Cardiac atrium fibroblast (primary cell): Measurements from ENCODE around the gene WWC2. TPM values are rescaled to one million over a fixed set of nuclear protein-coding genes. Genes with fewer than 3 reads are reported as not detected.

Source experiments
- total RNA-seq: library from RNA; depleted of rRNA; stranded (reverse); fragments of >200 nt; gene quantifications from 2 replicates; pipeline ENCODE4 v1.2.3, GENCODE V29; 2015

The WWC2 gene
- total RNA-seq = 16.8 and 24.0 TPM in 2 replicates

GRCh38 chr4:183098723-183099536, at the start of gene WWC2:
WWC2 (plus strand) TSS chr4:183099257; CDS start chr4:183099492, 235 bp downstream.

GRCh38 chr4:183320211-183321059, 221.4 kb downstream of the WWC2 start, which contains the start of gene CLDN22:
CLDN22 (minus strand) TSS chr4:183320276; CDS start chr4:183320218, 58 bp downstream.

GRCh38 chr4:183322326-183322725, 223.3 kb downstream of the WWC2 start, which contains the start of gene CLDN24:
CLDN24 (minus strand) TSS chr4:183322426; CDS start chr4:183322426, 0 bp downstream.

Other genes starting within 250 kb of the WWC2 start
- gene DCTD, start 181.9 kb upstream of the WWC2 start, total RNA-seq = 85.7 and 98.9 TPM in 2 replicates
- gene CLDN22, start 221.0 kb downstream of the WWC2 start, total RNA-seq = not detected in 2 replicates
- not detected in 2 replicates for gene CLDN24, start 223.2 kb downstream of the WWC2 start, total RNA-seq